NCI-H82 treated with DMSO at 0.1 percent for 48 hours (cell line): ENCODE measurements around the gene REEP5.

Experiments
- DNase-seq: peaks from one replicate; lab custom pipeline; 2025; ENCODE audit not compliant: unreplicated experiment; lab: John Stamatoyannopoulos, UW

REEP5 gene

DNA sequence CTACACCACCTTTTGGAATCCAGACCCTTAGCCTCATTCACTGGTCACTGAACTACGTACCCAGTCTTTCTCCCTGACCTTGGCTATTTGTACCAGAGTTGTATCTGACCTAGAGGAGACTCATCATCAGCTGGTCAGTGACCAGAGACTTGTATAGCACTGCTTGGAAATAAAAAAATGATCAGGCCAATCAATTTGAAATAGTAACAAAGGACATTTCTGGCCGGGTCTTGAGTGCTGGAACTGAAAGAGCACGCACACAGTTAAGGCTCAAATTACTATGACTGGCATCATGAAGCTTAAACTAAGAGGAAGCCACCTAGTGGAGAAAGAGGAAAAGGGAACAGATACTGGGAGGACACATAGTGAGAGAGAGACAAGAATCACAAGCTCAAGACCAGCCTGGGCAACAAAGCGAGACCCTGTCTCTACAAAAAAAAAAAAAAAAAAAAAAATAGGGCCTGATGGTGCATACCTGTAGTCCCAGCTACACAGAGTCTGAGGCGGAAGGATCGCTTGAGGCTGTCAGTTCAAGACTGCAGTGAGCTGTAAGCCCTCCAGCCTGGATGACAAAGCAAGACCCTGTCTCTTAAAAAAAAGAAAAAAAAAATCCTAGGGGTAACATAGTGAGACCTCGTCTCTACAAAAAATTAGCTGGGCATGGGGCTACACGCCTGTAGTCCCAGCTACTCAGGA is 73.8 kb downstream of the REEP5 start:
- peak; percentile 68 for DNase-seq

DNA sequence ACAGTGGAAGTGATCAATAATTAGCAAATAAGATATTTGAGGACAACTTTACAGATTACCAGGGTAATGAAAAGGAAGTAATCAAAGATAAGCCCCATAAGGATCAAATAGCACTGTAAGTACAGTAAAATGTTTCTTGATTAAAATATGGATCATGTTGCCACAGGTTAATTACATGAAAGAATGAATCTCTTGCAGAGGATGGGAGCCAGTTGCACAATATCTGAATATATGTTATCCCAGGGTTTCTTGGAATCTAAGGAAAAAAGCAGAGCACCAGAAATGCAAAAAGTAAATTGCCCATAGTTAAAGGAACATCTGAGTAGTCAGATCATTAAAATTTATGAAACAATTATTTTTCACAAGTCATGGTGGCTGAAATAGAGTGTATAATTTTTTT is 74.7 kb downstream of the REEP5 start:
- DNase-seq = no peak

GRCh38 chr5:112846556-112846955 is 75.5 kb downstream of the REEP5 start:
- no peak for DNase-seq

DNA sequence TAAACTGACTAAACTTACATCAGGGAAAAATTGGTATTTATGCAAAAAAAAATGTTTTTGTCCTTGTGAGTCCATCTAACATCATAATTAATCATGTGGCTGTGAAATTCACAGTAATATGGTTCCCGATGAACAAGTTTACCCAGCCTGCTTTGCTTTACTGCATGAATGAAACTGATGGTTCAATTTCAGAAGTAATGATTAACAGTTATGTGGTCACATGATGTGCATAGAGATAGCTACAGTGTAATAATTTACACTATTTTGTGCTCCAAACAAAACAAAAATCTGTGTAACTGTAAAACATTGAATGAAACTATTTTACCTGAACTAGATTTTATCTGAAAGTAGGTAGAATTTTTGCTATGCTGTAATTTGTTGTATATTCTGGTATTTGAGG is 77.5 kb downstream of the REEP5 start:
- no peak for DNase-seq

DNA sequence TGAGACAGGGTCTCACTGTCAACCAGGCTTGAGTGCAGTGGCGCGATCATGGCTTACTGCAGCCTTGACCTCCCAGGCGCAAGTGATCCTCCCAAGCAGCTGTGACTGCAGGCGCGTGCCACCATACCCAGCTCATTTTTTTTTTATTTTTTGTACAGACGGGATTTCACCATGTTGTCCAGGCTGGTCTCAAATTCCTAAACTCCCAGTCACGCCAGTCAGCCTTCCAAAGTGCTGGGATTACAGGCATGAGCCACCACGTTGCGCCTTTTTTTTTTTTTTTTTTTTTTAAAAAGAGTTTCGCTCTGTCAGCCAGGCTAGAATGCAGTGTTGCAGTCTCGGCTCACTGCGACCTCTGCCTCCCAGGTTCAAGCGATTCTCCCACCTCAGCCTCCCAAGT is 88.1 kb downstream of the REEP5 start:
- DNase-seq = no peak

DNA sequence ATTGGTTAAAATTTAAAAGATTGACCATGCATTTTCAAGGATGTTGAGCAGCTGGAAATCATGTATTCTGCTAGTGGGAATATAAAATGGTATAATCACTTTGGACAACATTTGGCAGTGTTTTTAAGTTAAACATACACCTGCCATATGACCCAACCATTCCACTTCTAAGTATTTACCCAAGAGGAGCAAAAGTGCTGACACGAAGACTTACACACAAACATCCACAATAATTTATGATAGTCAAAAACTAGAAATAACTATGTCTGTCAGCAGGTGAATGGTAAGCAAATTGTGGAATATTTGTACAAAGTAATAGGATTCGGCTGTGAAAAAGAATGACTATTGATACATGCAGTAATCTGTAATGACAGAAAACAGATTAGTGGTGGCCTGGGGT is 91.6 kb downstream of the REEP5 start:
- no peak for DNase-seq
